Measurements from ENCODE around the gene RSPO4. TPM values are rescaled to one million over a fixed set of nuclear protein-coding genes. Genes with fewer than 3 reads are reported as not detected.

The RSPO4 gene
- total RNA-seq, 1 donor from 2014 or later = 0.34 TPM

DNA sequence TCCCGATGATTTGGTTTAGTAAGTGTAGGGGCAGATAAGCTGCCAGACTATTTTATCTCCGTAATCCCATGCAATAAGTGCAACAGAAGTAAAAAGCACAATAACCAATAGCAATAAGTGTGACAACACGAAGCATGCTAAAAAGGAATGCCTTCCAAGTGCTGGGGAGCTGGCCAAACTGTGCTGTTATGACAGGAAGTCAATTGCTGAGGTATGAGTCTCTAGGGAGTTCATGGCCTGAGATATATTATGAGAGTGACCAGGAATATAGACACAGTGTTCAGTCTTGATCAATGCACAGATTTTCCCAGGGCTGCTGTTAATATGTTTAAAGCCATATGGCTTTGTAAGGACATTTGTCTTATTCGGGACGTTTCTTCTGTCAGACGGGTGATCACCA is 75.4 kb downstream of the RSPO4 start:
- peaks cover under 1% of the 10 kb centered on the region for H3K9me3 Mint-ChIP-seq (ENCODE audit: unreplicated experiment)
- Histone ChIP-seq H3K4me2 (ENCODE audit: low read length) (no peak overlapping the region), H3K9me3 (ENCODE audit: insufficient read depth, low read depth, low read length) (no peaks in the 10 kb centered on the region), H3K4me1 (ENCODE audit: insufficient read depth, low read length) (no peaks in the 10 kb centered on the region), H3K27me3 (ENCODE audit: insufficient read depth, low read length) (no peaks in the 10 kb centered on the region), H3K9ac (ENCODE audit: low read length) (no peak overlapping the region), H2AFZ (ENCODE audit: low read depth, low read length) (no peak overlapping the region), H3K36me3 (ENCODE audit: insufficient read depth, low read length) (no peaks in the 10 kb centered on the region), H3K4me3 (ENCODE audit: insufficient read depth, low read depth, low read length) (no peak overlapping the region), H3K27ac (ENCODE audit: low read depth, low read length) (no peak overlapping the region), H4K20me1 (ENCODE audit: insufficient read depth, low read length) (no peaks in the 10 kb centered on the region), H3K79me2 (ENCODE audit: insufficient read depth, low read length) (no peaks in the 10 kb centered on the region)
- TF ChIP-seq EZH2 (IDR thresholded peaks at IDR 0.05; ENCODE audit: insufficient read depth, low read length) = no peak
- TF ChIP-seq, protein P1, sequence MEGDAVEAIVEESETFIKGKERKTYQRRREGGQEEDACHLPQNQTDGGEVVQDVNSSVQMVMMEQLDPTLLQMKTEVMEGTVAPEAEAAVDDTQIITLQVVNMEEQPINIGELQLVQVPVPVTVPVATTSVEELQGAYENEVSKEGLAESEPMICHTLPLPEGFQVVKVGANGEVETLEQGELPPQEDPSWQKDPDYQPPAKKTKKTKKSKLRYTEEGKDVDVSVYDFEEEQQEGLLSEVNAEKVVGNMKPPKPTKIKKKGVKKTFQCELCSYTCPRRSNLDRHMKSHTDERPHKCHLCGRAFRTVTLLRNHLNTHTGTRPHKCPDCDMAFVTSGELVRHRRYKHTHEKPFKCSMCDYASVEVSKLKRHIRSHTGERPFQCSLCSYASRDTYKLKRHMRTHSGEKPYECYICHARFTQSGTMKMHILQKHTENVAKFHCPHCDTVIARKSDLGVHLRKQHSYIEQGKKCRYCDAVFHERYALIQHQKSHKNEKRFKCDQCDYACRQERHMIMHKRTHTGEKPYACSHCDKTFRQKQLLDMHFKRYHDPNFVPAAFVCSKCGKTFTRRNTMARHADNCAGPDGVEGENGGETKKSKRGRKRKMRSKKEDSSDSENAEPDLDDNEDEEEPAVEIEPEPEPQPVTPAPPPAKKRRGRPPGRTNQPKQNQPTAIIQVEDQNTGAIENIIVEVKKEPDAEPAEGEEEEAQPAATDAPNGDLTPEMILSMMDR (IDR thresholded peaks at IDR 0.05; ENCODE audit: insufficient read depth, low read depth, low read length) = no peak
- no peaks in the 10 kb centered on the region for H3K4me1 Mint-ChIP-seq (ENCODE audit: low read depth, unreplicated experiment)
- DNase-seq (ENCODE audit: low read depth) (no peak), FAIRE-seq (no peak)
- no peak overlapping the region for H3K4me3 Mint-ChIP-seq (ENCODE audit: unreplicated experiment)
- no peaks in the 10 kb centered on the region for H3K36me3 Mint-ChIP-seq (ENCODE audit: low read depth, unreplicated experiment)
- no peak overlapping the region for H3K27ac Mint-ChIP-seq (ENCODE audit: unreplicated experiment)
- H3K27me3 Mint-ChIP-seq (ENCODE audit: low read depth, unreplicated experiment) = peaks cover 12% of the 10 kb centered on the region

DNA sequence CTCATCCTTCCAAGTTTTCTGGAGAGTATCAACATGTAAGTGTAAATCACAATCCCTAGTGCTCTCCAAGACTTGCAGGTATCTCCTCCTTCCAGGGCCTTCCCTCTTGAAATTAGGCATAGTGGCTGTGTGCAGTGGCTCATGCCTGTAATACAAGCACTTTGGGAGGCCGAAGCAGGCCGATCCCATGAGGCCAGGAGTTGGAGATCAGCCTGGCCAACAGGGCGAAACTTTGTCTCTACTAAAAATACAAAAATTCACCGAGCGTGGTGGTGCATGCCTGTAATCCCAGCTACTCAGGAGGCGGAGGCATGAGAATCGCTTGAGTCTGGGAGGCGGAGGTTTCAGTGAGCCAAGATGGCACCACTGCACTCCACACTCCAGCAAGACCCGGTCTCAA is 76.6 kb downstream of the RSPO4 start:
- H3K9me3 Mint-ChIP-seq (ENCODE audit: unreplicated experiment) = no peaks in the 10 kb centered on the region
- no peaks in the 10 kb centered on the region for H4K20me1 ChIP-seq (ENCODE audit: insufficient read depth, low read length)
- no peak overlapping the region for H3K27ac Mint-ChIP-seq (ENCODE audit: unreplicated experiment)
- H3K36me3 ChIP-seq (ENCODE audit: insufficient read depth, low read length) = no peaks in the 10 kb centered on the region
- H3K27ac ChIP-seq (ENCODE audit: low read depth, low read length) = no peak overlapping the region
- H2AFZ ChIP-seq (ENCODE audit: low read depth, low read length) = no peak overlapping the region
- no peaks in the 10 kb centered on the region for H3K27me3 ChIP-seq (ENCODE audit: insufficient read depth, low read length)
- H3K9me3 ChIP-seq (ENCODE audit: insufficient read depth, low read depth, low read length) = no peaks in the 10 kb centered on the region
- DNase-seq (ENCODE audit: low read depth) = no peak
- no peaks in the 10 kb centered on the region for H3K36me3 Mint-ChIP-seq (ENCODE audit: low read depth, unreplicated experiment)
- FAIRE-seq = no peak
- no peaks in the 10 kb centered on the region for H3K4me1 ChIP-seq (ENCODE audit: insufficient read depth, low read length)
- H3K27me3 Mint-ChIP-seq (ENCODE audit: low read depth, unreplicated experiment) = peaks cover 15% of the 10 kb centered on the region
- no peaks in the 10 kb centered on the region for H3K79me2 ChIP-seq (ENCODE audit: insufficient read depth, low read length)
- TF ChIP-seq EZH2 (IDR thresholded peaks at IDR 0.05; ENCODE audit: insufficient read depth, low read length) = no peak
- TF ChIP-seq, protein P1 (IDR thresholded peaks at IDR 0.05; ENCODE audit: insufficient read depth, low read depth, low read length) = no peak
- no peak overlapping the region for H3K4me3 Mint-ChIP-seq (ENCODE audit: unreplicated experiment)
- no peak overlapping the region for H3K4me3 ChIP-seq (ENCODE audit: insufficient read depth, low read depth, low read length)
- no peak overlapping the region for H3K4me2 ChIP-seq (ENCODE audit: low read length)
- no peak overlapping the region for H3K9ac ChIP-seq (ENCODE audit: low read length)
- H3K4me1 Mint-ChIP-seq (ENCODE audit: low read depth, unreplicated experiment) = no peaks in the 10 kb centered on the region

DNA sequence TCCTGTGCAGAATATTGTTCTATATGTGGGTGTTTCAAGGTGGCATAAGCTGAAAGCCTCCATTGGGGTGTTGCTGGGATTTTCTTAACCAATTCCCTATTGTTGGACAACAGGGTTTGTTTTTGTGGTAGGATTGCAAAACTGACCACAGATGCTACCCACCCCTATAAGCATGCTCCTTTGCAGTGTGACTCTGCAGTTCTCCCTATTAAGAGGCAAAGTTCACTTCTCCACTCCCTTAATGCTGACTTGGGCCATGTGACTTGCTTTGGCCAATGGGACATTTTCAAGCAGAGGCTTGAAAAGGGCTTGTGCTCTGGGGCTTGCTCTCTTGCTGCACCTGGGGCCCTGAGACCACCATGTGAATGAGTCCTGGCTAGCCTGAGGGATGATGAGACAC is 77.5 kb downstream of the RSPO4 start:
- no peak for TF ChIP-seq EZH2 (IDR thresholded peaks at IDR 0.05; ENCODE audit: insufficient read depth, low read length)
- TF ChIP-seq, protein P1 (IDR thresholded peaks at IDR 0.05; ENCODE audit: insufficient read depth, low read depth, low read length) = no peak
- Histone ChIP-seq H3K9me3 (ENCODE audit: insufficient read depth, low read depth, low read length) (no peaks in the 10 kb centered on the region), H3K79me2 (ENCODE audit: insufficient read depth, low read length) (no peaks in the 10 kb centered on the region), H3K36me3 (ENCODE audit: insufficient read depth, low read length) (no peaks in the 10 kb centered on the region), H3K27ac (ENCODE audit: low read depth, low read length) (no peak overlapping the region), H2AFZ (ENCODE audit: low read depth, low read length) (no peak overlapping the region), H3K4me2 (ENCODE audit: low read length) (no peak overlapping the region), H3K4me1 (ENCODE audit: insufficient read depth, low read length) (no peaks in the 10 kb centered on the region), H3K9ac (ENCODE audit: low read length) (no peak overlapping the region), H4K20me1 (ENCODE audit: insufficient read depth, low read length) (no peaks in the 10 kb centered on the region), H3K27me3 (ENCODE audit: insufficient read depth, low read length) (no peaks in the 10 kb centered on the region), H3K4me3 (ENCODE audit: insufficient read depth, low read depth, low read length) (no peak overlapping the region)
- H3K27ac Mint-ChIP-seq (ENCODE audit: unreplicated experiment) = no peak overlapping the region
- no peaks in the 10 kb centered on the region for H3K9me3 Mint-ChIP-seq (ENCODE audit: unreplicated experiment)
- H3K27me3 Mint-ChIP-seq (ENCODE audit: low read depth, unreplicated experiment) = peaks cover 15% of the 10 kb centered on the region
- H3K4me1 Mint-ChIP-seq (ENCODE audit: low read depth, unreplicated experiment) = no peaks in the 10 kb centered on the region
- no peaks in the 10 kb centered on the region for H3K36me3 Mint-ChIP-seq (ENCODE audit: low read depth, unreplicated experiment)
- DNase-seq (ENCODE audit: low read depth) = no peak
- H3K4me3 Mint-ChIP-seq (ENCODE audit: unreplicated experiment) = no peak overlapping the region
- FAIRE-seq = no peak
